SIG-M5 (cell line): Measurements from ENCODE around the gene RPP40.
"Not testable (repeated sequence)": the region's sequence is repeated elsewhere in the genome, so short reads cannot be mapped to it uniquely, and the experiment has no call there.

Experiments
- DNase-seq: peaks from one replicate; lab custom pipeline; 2025; lab: John Stamatoyannopoulos, UW

The RPP40 gene, protein sequence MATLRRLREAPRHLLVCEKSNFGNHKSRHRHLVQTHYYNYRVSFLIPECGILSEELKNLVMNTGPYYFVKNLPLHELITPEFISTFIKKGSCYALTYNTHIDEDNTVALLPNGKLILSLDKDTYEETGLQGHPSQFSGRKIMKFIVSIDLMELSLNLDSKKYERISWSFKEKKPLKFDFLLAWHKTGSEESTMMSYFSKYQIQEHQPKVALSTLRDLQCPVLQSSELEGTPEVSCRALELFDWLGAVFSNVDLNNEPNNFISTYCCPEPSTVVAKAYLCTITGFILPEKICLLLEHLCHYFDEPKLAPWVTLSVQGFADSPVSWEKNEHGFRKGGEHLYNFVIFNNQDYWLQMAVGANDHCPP

DNA sequence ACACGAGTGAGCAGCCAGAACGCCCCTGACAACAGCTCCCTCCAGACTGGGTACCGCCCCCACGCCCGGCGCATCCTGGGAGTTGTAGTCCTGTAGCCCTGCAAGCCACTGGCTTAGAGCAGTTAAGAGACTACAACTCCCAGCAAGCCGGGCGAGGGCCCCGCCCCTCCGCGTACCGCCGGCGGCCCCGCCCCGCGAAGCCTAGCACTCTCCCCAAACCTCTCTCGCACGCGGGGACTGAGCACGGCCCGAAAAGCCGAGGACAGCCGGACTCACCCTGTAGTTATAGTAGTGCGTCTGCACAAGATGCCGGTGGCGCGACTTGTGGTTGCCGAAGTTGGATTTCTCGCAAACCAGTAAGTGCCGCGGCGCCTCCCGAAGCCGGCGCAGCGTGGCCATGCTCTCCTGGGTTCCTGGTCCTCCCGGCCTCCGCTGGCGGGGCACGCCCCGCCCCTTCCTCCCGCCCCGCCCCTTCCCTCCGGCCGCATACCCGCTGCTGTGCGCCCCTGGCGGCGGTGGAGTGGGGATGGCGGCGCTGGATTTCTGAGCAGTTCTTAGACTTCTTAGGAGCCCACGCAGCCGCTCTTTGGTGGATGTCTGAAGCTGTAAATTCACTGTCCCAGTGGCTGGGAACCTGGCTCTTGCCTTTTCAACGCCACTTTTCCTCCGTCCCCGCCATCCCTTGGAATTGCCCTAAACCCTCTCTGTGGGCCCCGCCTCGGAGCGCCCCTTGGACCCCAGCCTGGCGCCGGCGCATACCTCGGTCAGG lies at the start of gene RPP40:
RPP40 (minus strand) TSS at position 434 of the 769 bp plus-strand sequence; CDS start at position 399, 35 bp downstream.
- peak; percentile 83 for DNase-seq

DNA sequence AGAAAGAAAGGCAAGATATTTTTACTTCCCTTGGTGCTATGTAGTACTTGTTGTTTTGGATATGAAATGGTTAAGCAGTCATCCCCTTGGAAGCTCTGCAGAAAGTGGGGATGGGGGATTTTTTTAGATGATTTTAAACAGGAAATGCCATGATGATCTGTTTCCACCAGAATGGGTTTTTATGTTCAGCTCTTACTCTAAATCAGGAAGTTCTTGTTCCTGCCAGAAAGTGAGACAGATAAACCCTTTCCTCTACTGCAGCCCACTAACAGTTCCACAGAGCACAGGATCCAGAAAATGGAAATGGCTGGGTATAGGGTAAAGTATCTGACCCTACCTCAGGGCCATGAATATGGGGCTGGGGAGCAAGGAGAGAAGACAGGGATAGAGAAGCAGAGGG lies 49.2 kb upstream of the RPP40 start:
- no peak for DNase-seq

DNA sequence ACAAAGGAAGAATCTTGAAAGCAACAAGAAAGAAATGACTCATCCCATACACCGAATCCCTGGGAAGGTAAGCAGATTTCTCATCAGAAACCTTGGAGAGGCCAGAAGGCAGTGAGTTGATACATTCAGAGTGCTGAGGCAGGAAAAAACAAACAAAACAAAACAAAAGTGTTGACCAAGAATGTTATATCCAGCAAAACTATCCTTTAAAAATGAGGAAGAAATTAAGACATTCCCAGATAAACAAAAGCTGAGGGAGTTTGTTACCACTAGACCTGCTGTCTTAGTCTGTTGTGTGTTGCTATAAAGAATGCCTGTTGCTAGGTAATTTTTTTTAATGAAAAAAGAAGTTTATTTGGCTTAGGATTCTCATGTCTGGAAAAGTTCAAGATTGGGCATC lies 47.6 kb upstream of the RPP40 start:
- no peak for DNase-seq

DNA sequence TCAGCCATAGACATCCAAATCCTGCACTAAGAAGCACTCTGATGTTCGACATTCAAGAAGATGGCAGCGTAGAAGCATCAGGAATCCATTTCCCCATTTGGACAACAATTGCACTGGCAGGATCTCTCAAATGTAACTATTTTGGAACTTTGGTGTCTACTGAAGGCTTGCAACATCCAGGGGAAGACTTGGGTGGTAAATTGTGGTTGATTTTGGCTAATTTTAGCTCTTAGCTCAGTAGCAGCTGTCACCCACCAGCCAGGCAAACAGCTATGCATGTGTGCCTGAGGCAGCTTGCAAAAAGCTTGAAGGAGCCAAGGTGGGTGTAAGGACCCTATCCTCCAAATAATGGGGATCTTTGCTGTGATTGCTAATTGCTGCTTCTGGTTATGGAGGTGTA lies 46.2 kb upstream of the RPP40 start:
- peak; percentile 60 for DNase-seq

DNA sequence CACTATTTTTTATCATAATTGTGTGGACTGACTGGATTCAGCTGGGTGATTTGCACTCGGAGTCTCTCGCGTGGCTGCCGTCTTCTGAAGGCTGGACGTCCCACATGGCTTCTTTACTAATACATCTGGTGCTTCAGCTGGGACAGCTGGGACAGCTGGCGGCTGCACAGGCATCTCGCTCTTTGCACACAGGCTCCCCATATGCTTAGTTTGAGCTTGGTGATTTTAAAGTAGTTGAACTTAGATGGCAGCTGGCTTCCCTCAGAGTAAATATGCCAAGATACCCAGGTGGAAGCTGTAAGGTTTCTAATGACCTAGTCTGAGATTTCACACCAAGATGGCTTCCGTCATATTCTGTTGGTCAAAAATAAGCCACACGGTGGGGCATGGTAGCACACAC lies 42.6 kb upstream of the RPP40 start:
- no peak for DNase-seq

DNA sequence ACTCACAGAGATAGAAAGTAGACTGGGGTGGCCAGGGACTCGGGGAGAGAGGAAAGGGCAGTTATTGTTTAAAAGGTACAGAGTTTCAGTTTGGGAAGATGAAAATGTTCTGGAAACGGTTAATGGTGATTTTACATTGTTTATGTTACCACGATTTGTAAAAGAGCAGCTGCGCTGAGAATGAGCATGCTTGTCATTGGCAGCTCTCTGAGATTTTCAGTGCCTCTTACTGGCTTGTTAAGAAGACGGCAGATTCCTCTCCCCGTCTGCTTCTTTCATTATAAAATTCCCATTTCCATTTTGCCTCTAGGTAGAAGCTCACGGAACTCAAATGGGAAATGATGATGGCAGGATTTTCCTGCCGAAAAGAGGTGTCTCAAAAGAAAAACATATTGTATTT lies 41.6 kb upstream of the RPP40 start:
- DNase-seq: no peak

DNA sequence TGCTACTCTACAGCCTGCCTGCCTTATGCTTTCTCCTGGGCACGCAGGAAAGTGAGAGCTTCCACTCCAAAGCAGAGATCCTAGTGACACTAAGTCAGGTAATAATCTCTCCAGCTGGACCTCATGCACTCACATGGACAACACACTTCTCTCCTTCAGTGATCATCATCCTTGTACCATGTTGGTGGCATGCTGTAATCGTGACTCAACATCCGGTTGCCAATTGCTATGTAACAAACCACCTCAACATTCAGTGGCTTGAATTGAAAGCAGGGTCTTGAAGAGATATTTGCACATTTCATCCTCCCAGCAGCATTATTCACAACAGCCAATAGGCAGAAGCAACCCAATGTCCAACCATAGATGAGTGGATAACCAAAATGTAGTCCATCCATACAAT lies 41.0 kb upstream of the RPP40 start:
- DNase-seq: no peak

DNA sequence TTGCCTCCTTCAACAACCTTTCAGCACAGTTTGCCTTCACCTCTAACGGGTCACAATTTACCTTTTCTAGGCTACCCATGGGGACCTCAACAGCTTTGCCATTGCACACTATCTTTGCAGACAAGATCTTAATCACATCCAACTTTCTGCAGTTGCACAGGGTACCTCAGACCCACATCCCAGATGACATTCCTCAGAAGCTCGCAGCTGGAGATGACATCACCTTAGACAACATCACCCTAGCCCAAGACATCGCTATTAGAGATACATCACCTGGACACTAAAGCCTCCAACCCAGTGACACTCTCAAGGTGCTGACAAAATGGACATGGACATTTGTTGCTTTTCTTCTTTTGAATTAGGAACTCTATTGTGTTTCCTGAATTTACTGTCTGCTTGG lies 38.6 kb upstream of the RPP40 start:
- no peak for DNase-seq

DNA sequence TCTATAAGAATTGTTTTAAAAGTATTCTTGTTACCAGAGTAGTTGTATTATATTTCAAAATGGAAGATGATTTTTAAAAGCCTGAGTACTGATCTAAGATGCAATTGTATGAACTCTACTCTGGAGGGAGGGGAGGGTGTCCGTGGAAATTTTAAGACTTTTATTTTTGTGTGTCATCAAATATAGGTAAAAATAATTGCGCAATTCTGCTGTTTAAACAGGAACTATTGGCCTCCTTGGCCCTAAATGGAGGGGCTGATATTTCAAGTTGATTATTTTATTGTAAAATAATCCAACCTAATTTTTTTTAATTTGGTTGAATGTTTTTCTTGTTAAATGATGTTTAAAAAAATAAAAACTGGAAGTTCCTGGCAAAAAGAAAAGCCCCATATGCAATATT lies 38.1 kb upstream of the RPP40 start:
- DNase-seq: no peak

DNA sequence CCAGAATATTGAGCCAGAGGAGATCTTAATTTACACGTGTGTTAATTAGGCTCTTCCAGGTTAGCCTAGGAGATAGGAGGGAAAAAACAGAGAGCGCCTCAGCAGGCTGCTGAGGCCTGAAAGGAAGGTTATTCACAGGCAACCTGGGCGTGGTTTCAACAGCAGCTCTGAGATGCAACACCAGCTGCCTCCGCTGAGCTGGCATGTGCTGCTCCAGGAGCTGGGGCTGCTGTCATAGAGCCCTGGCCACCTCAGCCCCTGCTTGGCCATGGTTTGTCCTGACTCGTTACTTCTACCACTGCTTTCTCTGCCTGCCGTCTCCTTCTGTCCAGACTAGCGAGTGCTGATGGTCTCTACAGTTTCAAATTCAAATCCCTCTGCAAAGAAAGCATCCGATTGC lies 32.4 kb upstream of the RPP40 start:
- no peak for DNase-seq

DNA sequence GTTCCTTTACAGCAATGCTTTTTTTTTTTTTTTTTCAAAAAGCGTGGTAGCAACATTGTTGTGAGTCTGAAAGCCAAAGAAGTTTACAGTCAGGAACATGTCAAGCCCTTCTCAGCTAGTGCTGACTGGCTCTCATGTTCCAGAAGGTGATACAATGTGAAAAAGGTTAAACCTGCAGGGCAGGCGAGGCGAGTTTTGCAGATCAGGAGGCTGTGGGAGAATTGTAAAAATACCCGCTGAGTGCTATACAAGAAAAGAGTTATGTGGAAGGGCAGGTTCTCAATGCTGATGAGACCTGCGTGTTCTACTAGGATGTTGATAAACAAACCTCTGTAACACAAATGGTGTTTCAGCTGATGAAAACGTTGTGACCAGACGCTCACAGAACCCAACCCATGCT lies 30.9 kb upstream of the RPP40 start:
- no peak for DNase-seq

DNA sequence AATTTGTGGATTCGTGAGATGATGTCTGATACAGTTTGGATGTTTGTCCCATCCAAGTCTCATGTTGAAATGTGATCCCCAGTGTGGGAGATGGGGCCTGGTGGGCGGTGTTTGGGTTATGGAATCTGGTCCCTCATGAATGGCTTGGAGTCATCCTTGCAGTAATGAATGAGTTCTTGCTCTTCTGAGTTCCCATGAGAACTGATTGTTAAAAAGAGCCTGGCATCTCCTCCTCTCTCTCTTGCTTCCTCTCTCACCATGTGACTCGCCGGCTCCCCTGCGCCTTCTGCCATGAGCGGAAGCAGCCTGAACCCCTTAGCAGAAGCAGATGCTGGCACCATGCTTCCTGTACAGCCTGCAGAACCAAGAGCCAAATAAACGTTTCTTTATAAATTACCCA lies 30.5 kb upstream of the RPP40 start:
- no peak for DNase-seq

DNA sequence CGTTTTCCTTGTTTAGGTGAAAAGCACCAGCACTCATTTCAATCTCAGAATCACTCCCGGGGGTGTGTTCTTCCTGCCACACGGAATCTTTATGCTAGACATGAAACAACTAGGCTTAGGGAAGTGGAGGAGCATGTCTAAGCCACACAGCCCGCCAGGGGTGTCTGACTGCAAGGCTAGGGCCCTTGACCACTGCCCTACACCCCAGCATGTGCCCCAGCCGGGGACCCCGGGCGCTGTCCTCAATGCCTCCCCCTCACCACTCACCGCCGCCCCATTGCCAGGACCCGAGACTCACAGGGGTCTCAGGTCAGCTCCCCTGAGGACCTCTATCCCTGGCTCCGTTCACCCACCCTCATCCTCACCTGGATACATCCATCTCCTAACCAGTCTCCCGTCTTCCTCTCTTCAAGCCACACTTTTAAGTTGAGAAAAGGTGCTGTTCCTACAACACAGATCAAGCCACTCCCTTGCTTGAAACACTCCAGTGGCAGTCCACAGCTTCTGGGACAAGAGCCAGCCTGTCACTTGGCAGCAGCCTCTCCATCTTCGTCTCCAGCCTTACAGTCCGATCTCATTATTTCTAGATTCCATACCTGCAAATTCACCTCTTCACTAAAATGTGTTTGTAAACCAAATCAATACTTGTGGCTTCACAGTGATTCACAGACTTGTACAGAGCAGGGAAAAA lies 29.5 kb upstream of the RPP40 start:
- DNase-seq: not testable (repeated sequence)

DNA sequence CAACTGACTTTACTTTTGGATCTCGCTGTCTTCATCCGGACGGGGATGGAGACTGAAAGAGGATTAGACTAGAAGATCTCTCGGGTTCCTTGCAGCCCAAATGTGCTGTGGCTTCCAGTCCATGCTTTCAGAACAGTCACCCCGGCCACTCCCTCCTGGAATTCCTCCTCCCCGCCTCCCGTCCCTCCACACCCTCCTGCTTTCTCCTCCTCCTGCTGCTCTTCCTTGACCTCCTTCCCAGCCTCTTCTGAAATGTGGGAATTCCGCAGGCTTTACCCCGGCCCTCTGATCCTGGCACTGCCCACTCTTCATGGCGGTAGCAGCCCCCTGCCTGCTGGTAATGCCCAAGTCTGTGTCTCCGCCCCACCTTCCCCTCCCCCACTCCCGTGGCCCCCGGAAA lies 28.9 kb upstream of the RPP40 start:
- DNase-seq: not testable (repeated sequence)

DNA sequence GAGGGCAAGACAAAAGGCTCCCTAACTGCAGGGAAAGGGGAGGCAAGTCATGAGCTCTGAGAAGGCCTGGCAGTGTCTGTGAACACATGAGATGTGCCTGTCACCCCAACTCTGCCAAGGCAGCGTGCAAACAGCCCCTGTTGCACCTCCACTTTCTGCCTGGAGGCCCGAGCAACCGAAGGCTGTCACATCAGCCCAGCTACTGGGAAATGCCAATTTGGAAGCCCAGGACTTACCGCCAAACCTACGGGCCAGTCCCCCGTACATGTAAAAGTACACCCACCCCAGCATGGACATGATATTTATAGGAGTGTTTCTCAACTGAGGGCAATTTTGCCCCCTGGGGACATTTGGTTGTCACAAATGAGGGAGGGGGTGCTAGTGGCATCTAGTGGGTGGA lies 27.3 kb upstream of the RPP40 start:
- no peak for DNase-seq

DNA sequence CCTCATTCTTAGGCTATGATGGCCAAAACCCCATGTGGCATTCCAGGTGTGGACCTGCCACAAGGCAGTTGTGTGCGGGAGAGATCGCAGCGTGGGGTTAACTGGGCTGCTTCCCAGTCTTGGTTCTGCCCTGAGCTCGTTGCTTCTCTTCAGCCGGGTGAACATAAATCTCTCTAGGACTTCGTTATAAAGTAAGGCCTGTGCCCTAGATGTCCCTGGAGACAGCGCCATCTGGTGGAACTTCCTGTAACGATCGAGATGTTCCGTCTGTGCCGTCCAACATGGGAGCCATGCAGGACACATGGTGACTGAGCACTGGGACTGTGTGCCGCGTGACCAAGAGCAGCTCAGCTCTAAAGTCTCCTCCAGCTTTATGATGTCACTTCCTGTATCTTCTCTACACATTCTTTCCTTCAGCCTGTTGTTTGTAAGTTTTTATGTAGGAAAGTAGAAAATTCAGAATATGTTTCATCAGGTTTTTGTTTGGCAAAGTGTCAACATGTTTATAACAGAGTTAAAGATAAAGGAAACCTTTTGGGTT lies 26.8 kb upstream of the RPP40 start:
- DNase-seq: no peak

DNA sequence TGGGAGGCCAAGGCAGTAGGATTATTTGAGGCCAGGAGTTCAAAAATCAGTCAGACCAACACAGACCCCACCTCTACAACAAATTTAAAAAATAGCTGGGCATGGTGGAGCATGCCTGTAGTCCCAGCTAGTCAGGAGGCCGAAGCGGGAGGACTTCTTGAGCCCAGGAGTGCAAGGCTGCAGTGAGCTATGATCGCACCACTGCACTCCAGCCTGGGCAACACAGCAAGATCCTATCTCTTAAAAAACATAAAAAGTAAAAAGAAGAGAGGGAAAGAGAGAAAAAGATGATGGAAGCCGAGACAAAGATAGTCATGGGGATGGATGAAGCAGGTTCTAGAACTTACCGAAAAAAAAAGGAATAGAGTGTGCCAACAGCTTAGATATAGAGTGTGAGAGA lies 25.8 kb upstream of the RPP40 start:
- no peak for DNase-seq

DNA sequence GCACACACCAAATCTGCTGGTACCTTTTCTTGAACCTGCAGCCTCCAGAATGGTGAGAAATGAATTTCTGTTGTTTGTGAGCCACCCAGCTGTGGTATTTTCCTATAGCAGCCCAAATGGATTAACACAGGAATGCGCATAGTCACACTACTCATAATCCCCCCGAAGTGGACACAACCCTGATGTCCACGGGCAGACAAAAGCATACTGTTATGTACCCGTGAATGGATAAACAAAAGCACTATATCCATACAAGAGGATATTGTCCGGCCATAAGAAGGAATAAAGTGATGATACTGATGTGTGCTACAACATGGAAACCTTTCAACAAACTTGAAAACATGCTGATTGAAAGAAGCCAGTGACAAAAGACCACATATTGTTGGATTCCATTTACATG lies 25.1 kb upstream of the RPP40 start:
- no peak for DNase-seq

DNA sequence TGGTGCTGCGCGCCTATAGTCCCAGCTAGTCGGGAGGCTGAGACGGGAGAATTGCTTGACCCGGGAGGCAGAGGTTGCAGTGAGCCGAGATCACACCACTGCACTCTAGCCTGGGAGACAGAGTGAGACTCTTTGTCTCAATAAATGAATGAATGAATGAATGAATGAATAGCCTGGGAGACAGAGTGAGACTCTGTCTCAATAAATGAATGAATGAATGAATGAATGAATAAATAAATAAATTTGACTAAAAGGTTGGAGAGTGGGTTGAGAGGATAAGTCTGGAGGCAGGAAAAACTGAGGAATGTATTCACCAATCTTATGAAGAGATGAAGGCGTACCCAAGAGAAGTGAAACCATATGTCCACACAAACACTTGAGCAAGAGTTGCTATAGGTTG lies 24.5 kb upstream of the RPP40 start:
- no peak for DNase-seq

DNA sequence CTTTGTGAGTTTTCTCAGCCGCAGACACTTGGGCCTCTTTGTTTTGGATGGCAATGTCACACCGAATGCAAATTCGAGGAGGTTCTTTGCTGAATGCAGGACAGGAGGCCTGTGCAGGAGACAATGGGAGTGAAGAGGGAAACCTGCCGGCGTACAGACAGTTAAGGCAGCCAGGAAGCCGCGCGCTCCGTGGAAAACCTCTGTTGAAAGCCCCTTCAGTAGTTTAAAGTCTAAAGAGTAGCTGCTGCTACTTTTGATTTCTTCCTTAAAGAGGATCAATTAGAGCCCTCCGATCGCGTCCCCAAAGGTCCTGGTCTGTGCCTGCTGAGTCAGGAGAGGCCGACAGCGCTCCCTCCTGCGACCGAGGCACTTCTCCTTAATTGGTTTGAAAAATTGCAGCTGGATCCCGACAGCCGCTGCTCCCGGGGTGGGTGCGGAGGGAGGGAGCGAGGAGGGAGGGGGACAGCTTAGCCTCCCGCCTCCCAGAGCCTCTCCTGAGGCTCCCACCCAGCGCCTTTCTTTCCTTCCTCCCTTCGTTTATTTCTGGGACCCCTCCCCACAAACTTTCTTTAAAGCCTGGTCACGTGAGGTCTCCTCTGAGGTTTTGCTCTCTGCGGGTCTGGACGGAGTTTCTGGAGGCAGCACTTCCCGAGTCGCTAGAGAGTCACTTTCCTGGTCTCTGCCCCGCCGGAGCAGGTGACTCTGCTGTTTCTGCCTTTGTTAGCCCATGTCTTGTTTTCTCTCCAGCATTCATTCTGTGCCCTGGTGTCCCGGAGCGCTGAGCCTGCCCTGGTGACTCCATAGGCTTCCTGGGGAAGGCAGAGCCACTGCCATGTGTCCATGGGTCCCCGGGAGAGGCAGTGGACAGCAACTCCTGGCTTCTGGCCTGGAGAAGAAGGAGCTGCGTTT lies 22.3 kb upstream of the RPP40 start:
- no peak for DNase-seq

DNA sequence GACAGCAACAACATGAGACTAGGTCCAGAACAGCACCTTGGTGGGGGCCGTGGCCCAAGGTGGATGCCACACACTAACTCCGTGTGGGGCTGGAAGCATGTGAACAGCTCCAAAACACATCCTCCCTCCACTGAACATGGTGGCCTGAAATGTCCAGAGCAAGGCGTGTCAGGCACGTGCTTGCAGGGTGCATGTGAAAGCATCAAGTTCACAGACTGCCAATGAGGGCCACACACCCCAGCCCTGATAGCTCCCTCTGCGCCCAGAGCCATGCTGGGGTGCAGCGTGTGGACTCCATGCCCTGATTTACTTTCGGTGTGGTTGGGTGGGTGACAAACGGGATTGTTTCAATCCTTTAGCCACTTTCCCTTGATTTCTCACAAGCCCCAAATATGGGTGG lies 20.1 kb upstream of the RPP40 start:
- DNase-seq: no peak

DNA sequence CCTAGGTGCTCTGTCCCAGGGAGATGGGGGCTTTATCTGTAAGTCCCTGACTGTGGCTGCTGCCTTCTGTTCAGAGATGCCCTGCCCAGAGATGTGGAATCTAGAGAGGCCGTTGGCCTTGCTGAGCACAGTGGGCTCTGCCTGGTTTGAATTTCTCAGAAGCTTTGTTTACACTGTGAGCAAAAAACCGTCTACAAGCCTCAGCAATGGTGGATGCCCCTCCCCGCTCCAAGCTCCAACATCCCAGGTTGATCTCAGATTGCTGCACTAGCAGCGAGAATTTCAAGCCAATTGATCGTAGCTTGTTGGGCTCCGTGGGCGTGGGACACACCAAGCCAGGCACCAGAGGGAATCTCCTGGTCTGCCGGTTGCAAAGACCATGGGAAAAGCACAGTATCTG lies 16.3 kb upstream of the RPP40 start:
- no peak for DNase-seq
